Liver (tissue), 9 donors: Measurements from ENCODE around the gene CLDN16. TPM values are rescaled to one million over a fixed set of nuclear protein-coding genes. Genes with fewer than 3 reads are reported as not detected.

Source experiments
- DNase-seq: peaks from one replicate; pipeline ENCODE4 v3.0.0-alpha.2; 2017; ENCODE audit warnings: low spot score
- H3K27ac ChIP-seq, 2 donors: one replicate each; pipeline ENCODE4 v1.7.0; 2013; ENCODE audit warnings: inconsistent platforms in 2 of 2, low read length in 2 of 2, control low read depth in 1 of 2, low read depth in 1 of 2, mild to moderate bottlenecking in 1 of 2
- H3K27me3 ChIP-seq, 4 donors: one replicate each; pipeline versions ENCODE4 v1.6.1 to v1.7.0; 2013; ENCODE audit warnings: low read length in 3 of 4, inconsistent platforms in 1 of 4, mild to moderate bottlenecking in 1 of 4, moderate library complexity in 1 of 4; ENCODE audit not compliant: control insufficient read depth in 4 of 4, insufficient read depth in 4 of 4
- H3K36me3 ChIP-seq, 4 donors: one replicate each; pipeline versions ENCODE4 v1.6.1 to v1.7.0; 2013; ENCODE audit warnings: low read length in 3 of 4, mild to moderate bottlenecking in 3 of 4, low read depth in 1 of 4, moderate library complexity in 1 of 4; ENCODE audit not compliant: control insufficient read depth in 4 of 4, insufficient read depth in 3 of 4
- H3K4me1 ChIP-seq, 4 donors: one replicate each; pipeline versions ENCODE4 v1.6.1 to v1.7.0; 2013; ENCODE audit warnings: low read length in 3 of 4, mild to moderate bottlenecking in 3 of 4, moderate library complexity in 1 of 4; ENCODE audit not compliant: control insufficient read depth in 4 of 4, insufficient read depth in 4 of 4
- H3K4me3 ChIP-seq, 3 donors: one replicate each; pipeline versions ENCODE4 v1.6.1 to v1.7.0; 2013; ENCODE audit warnings: low read length in 3 of 3, control low read depth in 1 of 3, low read depth in 1 of 3, mild to moderate bottlenecking in 1 of 3
- H3K9ac ChIP-seq, 2 donors: one replicate each; pipeline ENCODE4 v1.7.0; 2013; ENCODE audit warnings: low read length in 2 of 2, mild to moderate bottlenecking in 2 of 2, moderate library complexity in 2 of 2, control low read depth in 1 of 2, low read depth in 1 of 2
- H3K9me3 ChIP-seq, 4 donors: one replicate each; pipeline versions ENCODE4 v1.6.1 to v1.7.0; 2013; ENCODE audit warnings: low read length in 3 of 4; ENCODE audit not compliant: control insufficient read depth in 4 of 4
- ATF3 ChIP-seq: IDR thresholded peaks from 2 replicates; pipeline ENCODE4 v1.6.1; 2016; ENCODE audit warnings: antibody characterized with exemption
- CTCF ChIP-seq: fragments of 150-350 bp; IDR thresholded peaks from 2 replicates; pipeline ENCODE4 v1.5.1; 2017; ENCODE audit warnings: improper control_type of control experiment, low read depth, low read length; ENCODE audit not compliant: missing input control
- GABPA ChIP-seq, 2 donors: IDR thresholded peaks in 1 of 2; conservative IDR thresholded peaks in 1 of 2; 2 replicates each; pipeline ENCODE4 v1.6.1; 2016; ENCODE audit warnings: antibody characterized with exemption in 2 of 2, mild to moderate bottlenecking in 1 of 2, moderate library complexity in 1 of 2
- JUND ChIP-seq, 2 donors: IDR thresholded peaks; 2 replicates each; pipeline ENCODE4 v1.6.1; 2016; ENCODE audit warnings: antibody characterized with exemption in 2 of 2
- NR2F2 ChIP-seq: IDR thresholded peaks from 2 replicates; pipeline ENCODE4 v1.6.1; 2016; ENCODE audit warnings: antibody characterized with exemption
- REST ChIP-seq: IDR thresholded peaks from 2 replicates; pipeline ENCODE4 v1.6.1; 2016; ENCODE audit warnings: antibody characterized with exemption, mild to moderate bottlenecking
- RXRA ChIP-seq, 2 donors: IDR thresholded peaks; 2 replicates each; pipeline ENCODE4 v1.6.1; 2017 to 2018; ENCODE audit warnings: antibody characterized with exemption in 2 of 2, mild to moderate bottlenecking in 1 of 2
- SP1 ChIP-seq: IDR thresholded peaks from 2 replicates; pipeline ENCODE4 v1.6.1; 2018; ENCODE audit warnings: antibody characterized with exemption, mild to moderate bottlenecking
- YY1 ChIP-seq: IDR thresholded peaks from 2 replicates; pipeline ENCODE4 v1.6.1; 2016; ENCODE audit warnings: antibody characterized with exemption, mild to moderate bottlenecking
- ZBTB33 ChIP-seq: IDR thresholded peaks from 2 replicates; pipeline ENCODE4 v1.6.1; 2016; ENCODE audit warnings: antibody characterized with exemption
- WGBS: extraction: QIAGEN DNeasy Blood & Tissue Kit; methylation state at CpG from one replicate; pipeline ENCODE4 v1.1.7; 2013; 5-methylcytosine and 5-hydroxymethylcytosine counted together
- polyA plus RNA-seq, 2 donors: library from polyadenylated mRNA; stranded (reverse) in 1 of 2; unstranded in 1 of 2; fragments of 200-250 nt in 1 of 2; fragments of >200 nt in 1 of 2; fragmentation: Nextera tagmentation in 1 of 2; extraction: Ambion mirVana in 1 of 2; gene quantifications; one replicate each; pipeline versions ENCODE4 v1.2.1 to v1.2.3, GENCODE V29; 2013 to 2015
- total RNA-seq, 2 donors: library from RNA; depleted of rRNA; stranded (reverse); fragments of >200 nt; gene quantifications; one replicate each; pipeline ENCODE4 v1.2.3, GENCODE V29; 2014
- donor health status: healthy.
- donor health status: healthy.
- donor health status: healthy.
- donor health status: healthy.
- donor health status: healthy.

CLDN16 gene
- total and polyA plus RNA-seq, 4 donors, result 0.22 to 0.89 (median 0.70) TPM

- Histone ChIP-seq H3K4me1 (peaks cover 0 to 9% (median 0%) of the 10 kb centered on the region in 4 donors), H3K27ac (no peak overlapping the region), H3K4me3 (no peak overlapping the region), H3K36me3 (no peaks in the 10 kb centered on the region), H3K27me3 (no peaks in the 10 kb centered on the region), H3K9me3 (no peaks in the 10 kb centered on the region), H3K9ac (no peak overlapping the region)
- WGBS, result 83% methylated on average over 2 of the region's 2 CpGs
- DNase-seq, result no peak
- TF ChIP-seq RXRA (IDR thresholded peaks at IDR 0.05) (no peak), ZBTB33 (no peak), ATF3 (no peak), REST (no peak)
Observed at GRCh38 chr3:190448256-190448655, 60.3 kb downstream of the CLDN16 start.

- Histone ChIP-seq H3K36me3 (no peaks in the 10 kb centered on the region), H3K4me1 (peaks cover 0 to 9% (median 0%) of the 10 kb centered on the region in 4 donors), H3K27me3 (no peaks in the 10 kb centered on the region), H3K9me3 (no peaks in the 10 kb centered on the region), H3K27ac (no peak within 1 kb of the TSS), H3K9ac (no peak within 1 kb of the TSS), H3K4me3 (no peak within 1 kb of the TSS)
- 87% methylated on average over 1 of the region's 1 CpG for WGBS
- DNase-seq, result no peak
- TF ChIP-seq REST (no peak), CTCF (no peak), SP1 (no peak), NR2F2 (no peak), ZBTB33 (no peak), RXRA (IDR thresholded peaks at IDR 0.05) (no peak), JUND (IDR thresholded peaks at IDR 0.05) (no peak), YY1 (no peak), GABPA (IDR thresholded peaks at IDR 0.05 in 1 of 2, conservative IDR thresholded peaks at IDR 0.05 in 1 of 2) (no peak), ATF3 (no peak)
Observed at GRCh38 chr3:190449801-190450200, 61.8 kb downstream of the CLDN16 start, which contains the start of gene TMEM207. TSS of gene TMEM207 (minus strand) at chr3:190449901. CDS start at chr3:190449809, 92 bp downstream.
